HEK293 (cell line): Measurements from ENCODE around the gene P2RY11.

Source experiments
- ELK4 ChIP-seq: IDR thresholded peaks from 2 replicates; pipeline ENCODE4 v1.6.1; 2011; ENCODE audit warnings: mild to moderate bottlenecking, low read depth, low read length, borderline replicate concordance
- KLF16 ChIP-seq: fragments of 450-650 bp; formaldehyde crosslinking; IDR thresholded peaks from 2 replicates; pipeline ENCODE4 v1.5.1; 2017; ENCODE audit warnings: missing biosample characterization, missing genetic modification characterization
- OSR2 ChIP-seq: fragments of 450-650 bp; formaldehyde crosslinking; IDR thresholded peaks from 2 replicates; pipeline ENCODE4 v1.5.1; 2016; ENCODE audit warnings: missing biosample characterization, missing genetic modification characterization
- REST ChIP-seq: fragments of 450-650 bp; formaldehyde crosslinking; IDR thresholded peaks from 2 replicates; pipeline ENCODE4 v1.5.1; 2016; ENCODE audit warnings: missing biosample characterization, missing genetic modification characterization
- TCF7L2 ChIP-seq: IDR thresholded peaks from 2 replicates; pipeline ENCODE4 v1.6.1; 2011; ENCODE audit warnings: low read depth, mild to moderate bottlenecking, inconsistent platforms, low read length, moderate library complexity, borderline replicate concordance
- ZBTB1 ChIP-seq: fragments of 450-650 bp; formaldehyde crosslinking; IDR thresholded peaks from 2 replicates; pipeline ENCODE4 v1.5.1; 2016; ENCODE audit warnings: missing biosample characterization, missing genetic modification characterization
- ZBTB20 ChIP-seq: fragments of 450-650 bp; formaldehyde crosslinking; IDR thresholded peaks from 2 replicates; pipeline ENCODE4 v1.5.1; 2016; ENCODE audit warnings: missing biosample characterization, missing genetic modification characterization
- ZNF140 ChIP-seq: fragments of 450-650 bp; formaldehyde crosslinking; IDR thresholded peaks from 2 replicates; pipeline ENCODE4 v1.5.1; 2016; ENCODE audit warnings: missing biosample characterization, missing genetic modification characterization
- ZNF19 ChIP-seq: fragments of 450-650 bp; formaldehyde crosslinking; IDR thresholded peaks from 2 replicates; pipeline ENCODE4; 2016; ENCODE audit warnings: missing biosample characterization, missing genetic modification characterization, low read depth
- ZNF221 ChIP-seq: fragments of 450-650 bp; formaldehyde crosslinking; IDR thresholded peaks from 2 replicates; pipeline ENCODE4 v1.5.1; 2017; ENCODE audit warnings: missing biosample characterization, missing genetic modification characterization, borderline replicate concordance
- ZNF223 ChIP-seq: fragments of 450-650 bp; formaldehyde crosslinking; IDR thresholded peaks from 2 replicates; pipeline ENCODE4 v1.5.1; 2016; ENCODE audit warnings: missing biosample characterization, missing genetic modification characterization
- ZNF24 ChIP-seq: fragments of 450-650 bp; formaldehyde crosslinking; IDR thresholded peaks from 2 replicates; pipeline ENCODE4 v1.5.1; 2016; ENCODE audit warnings: missing biosample characterization, missing genetic modification characterization
- ZNF248 ChIP-seq: fragments of 450-650 bp; formaldehyde crosslinking; IDR thresholded peaks from 2 replicates; pipeline ENCODE4 v1.5.1; 2017; ENCODE audit warnings: missing biosample characterization, missing genetic modification characterization
- ZNF335 ChIP-seq: fragments of 450-650 bp; formaldehyde crosslinking; conservative IDR thresholded peaks from 2 replicates; pipeline ENCODE4 v1.5.1; 2016; ENCODE audit warnings: missing biosample characterization, missing genetic modification characterization
- ZNF423 ChIP-seq: fragments of 450-650 bp; formaldehyde crosslinking; IDR thresholded peaks from 2 replicates; pipeline ENCODE4 v1.5.1; 2016; ENCODE audit warnings: missing biosample characterization, missing genetic modification characterization
- ZNF610 ChIP-seq: fragments of 450-650 bp; formaldehyde crosslinking; IDR thresholded peaks from 2 replicates; pipeline ENCODE4 v1.5.1; 2016; ENCODE audit warnings: missing biosample characterization, missing genetic modification characterization, borderline replicate concordance
- ZNF704 ChIP-seq: fragments of 450-650 bp; formaldehyde crosslinking; IDR thresholded peaks from 2 replicates; pipeline ENCODE4 v1.5.1; 2016; ENCODE audit warnings: missing biosample characterization, missing genetic modification characterization
- ZSCAN16 ChIP-seq: fragments of 450-650 bp; formaldehyde crosslinking; IDR thresholded peaks from 2 replicates; pipeline ENCODE4 v1.5.1; 2016; ENCODE audit warnings: missing biosample characterization, missing genetic modification characterization
- ZSCAN30 ChIP-seq: fragments of 450-650 bp; IDR thresholded peaks from 2 replicates; pipeline ENCODE4 v1.5.1; 2018; ENCODE audit warnings: missing biosample characterization, mild to moderate bottlenecking, missing genetic modification characterization, moderate library complexity
- ZSCAN5A ChIP-seq: fragments of 450-650 bp; formaldehyde crosslinking; IDR thresholded peaks from 2 replicates; pipeline ENCODE4 v1.5.1; 2016; ENCODE audit warnings: missing biosample characterization, missing genetic modification characterization
- TF ChIP-seq, protein P1 (sequence below): fragments of 450-650 bp; formaldehyde crosslinking; IDR thresholded peaks from 2 replicates; pipeline ENCODE4; 2016; ENCODE audit warnings: missing biosample characterization, missing genetic modification characterization
- TF ChIP-seq, protein P2 (sequence below): fragments of 450-650 bp; formaldehyde crosslinking; IDR thresholded peaks from 2 replicates; pipeline ENCODE4 v1.5.1; 2017; ENCODE audit warnings: missing biosample characterization, missing genetic modification characterization
- TF ChIP-seq, protein P3 (sequence below): fragments of 450-650 bp; formaldehyde crosslinking; IDR thresholded peaks from 2 replicates; pipeline ENCODE4 v1.5.1; 2016; ENCODE audit warnings: missing biosample characterization, missing genetic modification characterization
- TF ChIP-seq, protein P4 (sequence below): fragments of 450-650 bp; formaldehyde crosslinking; IDR thresholded peaks from 2 replicates; pipeline ENCODE4 v1.5.1; 2016; ENCODE audit warnings: missing biosample characterization, missing genetic modification characterization

P2RY11 gene

GRCh38 chr19:10106100-10106936 lies 5.2 kb upstream of the P2RY11 start, which contains the start of gene PPAN (continued):
- TF ChIP-seq REST (tag by site-specific recombination) (0 out of 2 replicates have a peak, but pooled peaks have one; percentile 9), ZSCAN16 (no peak), ZSCAN5A (tag by site-specific recombination) (no peak), ZBTB20 (tag by site-specific recombination) (peak; percentile 26; the same call in 1 of the 2 replicates), ZNF335 (tag by site-specific recombination) (peak; percentile 88), ZNF140 (tag by site-specific recombination) (no peak), ZNF19 (tag by site-specific recombination) (no peak), ZNF24 (0 out of 2 replicates have a peak, but pooled peaks have one; percentile 18), OSR2 (no peak), ZNF248 (tag by site-specific recombination) (no peak), ZBTB1 (no peak; the same call in 1 of the 2 replicates), ZNF423 (no peak), TCF7L2 (no peak), ZNF223 (tag by site-specific recombination) (no peak), ZNF221 (no peak), ZNF610 (tag by site-specific recombination) (peak; percentile 17; the same call in 1 of the 2 replicates), ELK4 (no peak; the same call in 1 of the 2 replicates), KLF16 (tag by site-specific recombination) (peak; percentile 77), ZNF704 (tag by site-specific recombination) (no peak), ZSCAN30 (tag by site-specific recombination) (no peak)
- TF ChIP-seq, protein P1, sequence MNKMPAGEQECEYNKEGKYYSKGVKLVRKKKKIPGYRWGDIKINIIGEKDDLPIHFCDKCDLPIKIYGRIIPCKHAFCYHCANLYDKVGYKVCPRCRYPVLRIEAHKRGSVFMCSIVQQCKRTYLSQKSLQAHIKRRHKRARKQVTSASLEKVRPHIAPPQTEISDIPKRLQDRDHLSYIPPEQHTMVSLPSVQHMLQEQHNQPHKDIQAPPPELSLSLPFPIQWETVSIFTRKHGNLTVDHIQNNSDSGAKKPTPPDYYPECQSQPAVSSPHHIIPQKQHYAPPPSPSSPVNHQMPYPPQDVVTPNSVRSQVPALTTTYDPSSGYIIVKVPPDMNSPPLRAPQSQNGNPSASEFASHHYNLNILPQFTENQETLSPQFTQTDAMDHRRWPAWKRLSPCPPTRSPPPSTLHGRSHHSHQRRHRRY, result no peak
- TF ChIP-seq, protein P2, sequence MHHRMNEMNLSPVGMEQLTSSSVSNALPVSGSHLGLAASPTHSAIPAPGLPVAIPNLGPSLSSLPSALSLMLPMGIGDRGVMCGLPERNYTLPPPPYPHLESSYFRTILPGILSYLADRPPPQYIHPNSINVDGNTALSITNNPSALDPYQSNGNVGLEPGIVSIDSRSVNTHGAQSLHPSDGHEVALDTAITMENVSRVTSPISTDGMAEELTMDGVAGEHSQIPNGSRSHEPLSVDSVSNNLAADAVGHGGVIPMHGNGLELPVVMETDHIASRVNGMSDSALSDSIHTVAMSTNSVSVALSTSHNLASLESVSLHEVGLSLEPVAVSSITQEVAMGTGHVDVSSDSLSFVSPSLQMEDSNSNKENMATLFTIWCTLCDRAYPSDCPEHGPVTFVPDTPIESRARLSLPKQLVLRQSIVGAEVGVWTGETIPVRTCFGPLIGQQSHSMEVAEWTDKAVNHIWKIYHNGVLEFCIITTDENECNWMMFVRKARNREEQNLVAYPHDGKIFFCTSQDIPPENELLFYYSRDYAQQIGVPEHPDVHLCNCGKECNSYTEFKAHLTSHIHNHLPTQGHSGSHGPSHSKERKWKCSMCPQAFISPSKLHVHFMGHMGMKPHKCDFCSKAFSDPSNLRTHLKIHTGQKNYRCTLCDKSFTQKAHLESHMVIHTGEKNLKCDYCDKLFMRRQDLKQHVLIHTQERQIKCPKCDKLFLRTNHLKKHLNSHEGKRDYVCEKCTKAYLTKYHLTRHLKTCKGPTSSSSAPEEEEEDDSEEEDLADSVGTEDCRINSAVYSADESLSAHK (tag by site-specific recombination), result peak; percentile 80
- TF ChIP-seq, protein P3, sequence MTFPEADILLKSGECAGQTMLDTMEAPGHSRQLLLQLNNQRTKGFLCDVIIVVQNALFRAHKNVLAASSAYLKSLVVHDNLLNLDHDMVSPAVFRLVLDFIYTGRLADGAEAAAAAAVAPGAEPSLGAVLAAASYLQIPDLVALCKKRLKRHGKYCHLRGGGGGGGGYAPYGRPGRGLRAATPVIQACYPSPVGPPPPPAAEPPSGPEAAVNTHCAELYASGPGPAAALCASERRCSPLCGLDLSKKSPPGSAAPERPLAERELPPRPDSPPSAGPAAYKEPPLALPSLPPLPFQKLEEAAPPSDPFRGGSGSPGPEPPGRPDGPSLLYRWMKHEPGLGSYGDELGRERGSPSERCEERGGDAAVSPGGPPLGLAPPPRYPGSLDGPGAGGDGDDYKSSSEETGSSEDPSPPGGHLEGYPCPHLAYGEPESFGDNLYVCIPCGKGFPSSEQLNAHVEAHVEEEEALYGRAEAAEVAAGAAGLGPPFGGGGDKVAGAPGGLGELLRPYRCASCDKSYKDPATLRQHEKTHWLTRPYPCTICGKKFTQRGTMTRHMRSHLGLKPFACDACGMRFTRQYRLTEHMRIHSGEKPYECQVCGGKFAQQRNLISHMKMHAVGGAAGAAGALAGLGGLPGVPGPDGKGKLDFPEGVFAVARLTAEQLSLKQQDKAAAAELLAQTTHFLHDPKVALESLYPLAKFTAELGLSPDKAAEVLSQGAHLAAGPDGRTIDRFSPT (tag by site-specific recombination), result no peak
- TF ChIP-seq, protein P4, sequence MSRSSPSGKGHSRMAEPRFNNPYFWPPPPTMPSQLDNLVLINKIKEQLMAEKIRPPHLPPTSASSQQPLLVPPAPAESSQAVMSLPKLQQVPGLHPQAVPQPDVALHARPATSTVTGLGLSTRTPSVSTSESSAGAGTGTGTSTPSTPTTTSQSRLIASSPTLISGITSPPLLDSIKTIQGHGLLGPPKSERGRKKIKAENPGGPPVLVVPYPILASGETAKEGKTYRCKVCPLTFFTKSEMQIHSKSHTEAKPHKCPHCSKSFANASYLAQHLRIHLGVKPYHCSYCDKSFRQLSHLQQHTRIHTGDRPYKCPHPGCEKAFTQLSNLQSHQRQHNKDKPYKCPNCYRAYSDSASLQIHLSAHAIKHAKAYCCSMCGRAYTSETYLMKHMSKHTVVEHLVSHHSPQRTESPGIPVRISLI (tag by site-specific recombination), result no peak
